GM10266 (cell line): ENCODE results near the gene MAGEB17.
A peak's percentile ranks its signal among the peaks of the same experiment; 100 is the strongest.

ENCODE experiments used
- DNase-seq: peaks from one replicate; pipeline ENCODE4 v3.0.0; 2012; ENCODE audit errors: extremely low spot score
- CTCF ChIP-seq: IDR thresholded peaks from 2 replicates; pipeline ENCODE4 v1.5.1; 2012; ENCODE audit warnings: mild to moderate bottlenecking, low read depth; ENCODE audit not compliant: control insufficient read depth, insufficient read depth; ENCODE audit errors: missing control alignments

MAGEB17 gene

GRCh38 chrX:16167181-16167580, at the start of gene MAGEB17:
Gene MAGEB17, plus strand, starts transcription at chrX:16167481. Its CDS starts 2,902 bp downstream, at chrX:16170383.
- no peak for DNase-seq
- TF ChIP-seq CTCF, result no peak

GRCh38 chrX:16119353-16120220, 47.7 kb upstream of the MAGEB17 start:
- no peak for TF ChIP-seq CTCF
- DNase-seq, result peak; percentile 10

GRCh38 chrX:16120431-16120830, 46.9 kb upstream of the MAGEB17 start:
- TF ChIP-seq CTCF, result no peak
- no peak for DNase-seq

GRCh38 chrX:16123222-16123786, 44.0 kb upstream of the MAGEB17 start, which contains the start of gene GRPR:
Gene GRPR, plus strand, starts transcription at chrX:16123565. Its CDS starts 389 bp downstream, at chrX:16123954.
- TF ChIP-seq CTCF, result peak; percentile 67
- peak; percentile 23 for DNase-seq

GRCh38 chrX:16124201-16124600, 43.1 kb upstream of the MAGEB17 start:
- DNase-seq, result no peak
- no peak for TF ChIP-seq CTCF

- DNase-seq, result no peak
- TF ChIP-seq CTCF, result no peak
Observed at GRCh38 chrX:16125520-16126149, 41.6 kb upstream of the MAGEB17 start.
